ENCODE results near the gene CD44.

- TF ChIP-seq CTCF (IDR thresholded peaks at IDR 0.05; ENCODE audit: borderline replicate concordance, extremely low read depth, low read length, poor library complexity, severe bottlenecking) = no peak
- TF ChIP-seq EZH2 (IDR thresholded peaks at IDR 0.05; ENCODE audit: borderline replicate concordance, low read depth, low read length, severe bottlenecking) = no peak
Observed at GRCh38 chr11:35200811-35201341, 61.9 kb downstream of the CD44 start.

All from DND-41 (cell line).